HG03066 (cell line): ENCODE data around the gene ATPAF1.
"Not testable (repeated sequence)": the region's sequence is repeated elsewhere in the genome, so short reads cannot be mapped to it uniquely, and the experiment has no call there.

Experiments
- ATAC-seq: cut with Tn5 transposase; IDR thresholded peaks from one replicate; pipeline ENCODE4 v1.9.1; 2021; ENCODE audit warnings: low read depth; ENCODE audit not compliant: unreplicated experiment

Gene ATPAF1

GRCh38 chr1:46651152-46651551, 17.0 kb downstream of the ATPAF1 start:
- ATAC-seq = not testable (repeated sequence)

- ATAC-seq = no peak
Measured at GRCh38 chr1:46650491-46650890, 17.7 kb downstream of the ATPAF1 start.

GRCh38 chr1:46649764-46650163, 18.4 kb downstream of the ATPAF1 start:
- ATAC-seq = no peak

- no peak for ATAC-seq
Measured at GRCh38 chr1:46647611-46648010, 20.6 kb downstream of the ATPAF1 start.

- ATAC-seq = no peak
Measured at GRCh38 chr1:46646844-46647243, 21.3 kb downstream of the ATPAF1 start.

GRCh38 chr1:46646331-46646730, 21.8 kb downstream of the ATPAF1 start:
- ATAC-seq = no peak

GRCh38 chr1:46645815-46646214, 22.3 kb downstream of the ATPAF1 start:
- ATAC-seq = no peak

- ATAC-seq = no peak
Measured at GRCh38 chr1:46643368-46643775, 24.8 kb downstream of the ATPAF1 start.

- no peak for ATAC-seq
Measured at GRCh38 chr1:46642115-46642680, 26.0 kb downstream of the ATPAF1 start.

GRCh38 chr1:46639547-46639946, 28.6 kb downstream of the ATPAF1 start:
- no peak for ATAC-seq

GRCh38 chr1:46638921-46639320, 29.2 kb downstream of the ATPAF1 start:
- ATAC-seq = no peak

GRCh38 chr1:46637444-46638083, 30.6 kb downstream of the ATPAF1 start:
- no peak for ATAC-seq

GRCh38 chr1:46635205-46635604, 33.0 kb downstream of the ATPAF1 start:
- ATAC-seq = no peak

- ATAC-seq = no peak
Measured at GRCh38 chr1:46630719-46631118, 37.4 kb downstream of the ATPAF1 start.

GRCh38 chr1:46623743-46624644, 44.2 kb downstream of the ATPAF1 start:
- ATAC-seq = no peak

- no peak for ATAC-seq
Measured at GRCh38 chr1:46622344-46622743, 45.8 kb downstream of the ATPAF1 start.

- no peak for ATAC-seq
Measured at GRCh38 chr1:46621930-46622329, 46.2 kb downstream of the ATPAF1 start.

- no peak for ATAC-seq
Measured at GRCh38 chr1:46619656-46620258, 48.4 kb downstream of the ATPAF1 start.

GRCh38 chr1:46618754-46619415, 49.3 kb downstream of the ATPAF1 start:
- ATAC-seq = no peak

GRCh38 chr1:46617833-46618232, 50.3 kb downstream of the ATPAF1 start:
- ATAC-seq = no peak
